Retinal pigment epithelial cell (primary cell): ENCODE data around the gene EGFR.

ENCODE experiments used
- DNase-seq: peaks from one replicate; pipeline ENCODE4 v3.0.0-alpha.2; 2010; ENCODE audit warnings: low read depth
- H3K4me3 ChIP-seq: 2 replicates; pipeline ENCODE4 v1.5.1; 2011; ENCODE audit warnings: mild to moderate bottlenecking, low read length, control low read depth, moderate library complexity
- TF ChIP-seq, protein P1 (sequence below): conservative IDR thresholded peaks from 2 replicates; pipeline ENCODE4 v1.5.1; 2011; ENCODE audit warnings: low read depth, low read length, control low read depth, inconsistent platforms

Gene EGFR

DNA sequence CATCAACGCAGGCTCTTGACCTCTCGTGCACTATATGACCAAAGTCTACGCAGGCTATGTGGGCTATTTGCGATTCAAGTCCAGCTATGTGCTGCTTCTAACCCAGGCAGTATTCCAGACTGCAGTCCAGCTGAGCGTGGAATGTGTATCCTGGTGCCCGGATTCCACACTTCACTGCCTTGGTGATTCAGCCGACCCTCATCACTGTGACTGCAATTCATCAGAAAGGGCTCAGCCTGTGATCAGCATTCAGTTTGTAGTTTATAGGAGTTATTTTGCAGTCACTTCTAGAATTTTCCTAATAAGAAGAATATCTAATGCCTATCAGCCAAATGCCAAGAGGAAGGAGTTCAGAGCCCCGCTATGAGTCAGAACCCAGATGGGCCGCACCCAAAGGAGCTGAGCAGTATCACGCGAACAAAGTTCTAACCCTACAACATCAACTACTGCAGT is 226.5 kb downstream of the EGFR start:
- TF ChIP-seq, protein P1, sequence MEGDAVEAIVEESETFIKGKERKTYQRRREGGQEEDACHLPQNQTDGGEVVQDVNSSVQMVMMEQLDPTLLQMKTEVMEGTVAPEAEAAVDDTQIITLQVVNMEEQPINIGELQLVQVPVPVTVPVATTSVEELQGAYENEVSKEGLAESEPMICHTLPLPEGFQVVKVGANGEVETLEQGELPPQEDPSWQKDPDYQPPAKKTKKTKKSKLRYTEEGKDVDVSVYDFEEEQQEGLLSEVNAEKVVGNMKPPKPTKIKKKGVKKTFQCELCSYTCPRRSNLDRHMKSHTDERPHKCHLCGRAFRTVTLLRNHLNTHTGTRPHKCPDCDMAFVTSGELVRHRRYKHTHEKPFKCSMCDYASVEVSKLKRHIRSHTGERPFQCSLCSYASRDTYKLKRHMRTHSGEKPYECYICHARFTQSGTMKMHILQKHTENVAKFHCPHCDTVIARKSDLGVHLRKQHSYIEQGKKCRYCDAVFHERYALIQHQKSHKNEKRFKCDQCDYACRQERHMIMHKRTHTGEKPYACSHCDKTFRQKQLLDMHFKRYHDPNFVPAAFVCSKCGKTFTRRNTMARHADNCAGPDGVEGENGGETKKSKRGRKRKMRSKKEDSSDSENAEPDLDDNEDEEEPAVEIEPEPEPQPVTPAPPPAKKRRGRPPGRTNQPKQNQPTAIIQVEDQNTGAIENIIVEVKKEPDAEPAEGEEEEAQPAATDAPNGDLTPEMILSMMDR: no peak
- DNase-seq: peak; percentile 90
- H3K4me3 ChIP-seq: no peak overlapping the region

DNA sequence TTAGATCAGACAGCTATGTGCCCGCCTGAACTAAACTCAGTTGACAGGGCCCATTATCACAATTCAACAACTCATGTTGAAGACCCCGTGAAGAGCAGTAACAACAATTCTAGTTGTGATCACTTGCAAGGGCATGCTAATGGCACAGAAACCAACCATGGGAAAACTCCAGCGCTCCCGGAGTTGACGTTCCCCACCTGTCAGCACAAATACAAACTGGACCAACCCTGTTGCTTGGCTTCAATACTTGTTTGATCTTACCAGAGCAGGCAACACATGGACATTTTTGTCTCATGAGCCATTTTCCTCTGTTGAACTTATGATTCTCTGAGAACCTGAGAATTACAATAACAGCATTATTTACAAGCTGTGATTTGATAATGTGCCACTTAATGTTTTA is 227.4 kb downstream of the EGFR start:
- TF ChIP-seq, protein P1: no peak
- DNase-seq: peak; percentile 62
- H3K4me3 ChIP-seq: no peak overlapping the region

DNA sequence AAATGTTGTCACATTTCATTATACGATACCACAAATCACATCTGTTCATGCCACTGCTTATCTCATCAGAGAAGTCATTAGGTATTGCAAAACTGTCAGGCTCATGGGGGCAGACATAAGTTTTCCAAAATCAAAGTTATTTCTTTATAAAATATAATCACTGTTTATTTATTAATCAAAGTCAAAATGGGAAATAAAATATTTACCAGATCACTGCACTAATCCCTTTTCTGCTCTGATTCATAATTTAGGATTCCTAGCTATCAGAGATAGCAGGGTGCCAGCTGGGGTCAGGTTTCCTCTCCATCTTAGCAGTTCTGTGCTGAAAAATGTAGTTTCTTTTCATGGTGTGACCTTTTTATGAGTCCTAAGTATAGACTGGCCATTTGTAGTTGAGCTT is 228.6 kb downstream of the EGFR start:
- no peak overlapping the region for H3K4me3 ChIP-seq
- DNase-seq: peak; percentile 42
- TF ChIP-seq, protein P1: no peak

DNA sequence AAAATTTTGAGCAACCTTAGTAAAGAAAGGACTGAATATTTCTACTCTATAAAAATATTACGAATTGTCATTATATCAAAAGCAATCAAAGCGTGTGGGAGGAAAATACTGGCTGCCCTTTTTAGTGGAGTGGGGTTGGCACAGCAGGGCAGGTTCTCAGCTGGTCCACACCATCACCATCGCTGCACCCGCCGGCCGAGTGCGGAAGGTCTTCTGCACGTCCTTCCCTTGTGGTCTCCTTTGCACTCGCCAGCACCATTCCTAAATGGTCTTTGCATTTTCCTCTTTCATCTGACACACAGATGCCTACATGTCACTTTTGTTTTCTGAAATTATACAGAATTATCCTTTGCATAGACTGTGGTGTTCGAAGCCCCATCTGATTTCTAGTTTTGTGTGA is 229.7 kb downstream of the EGFR start:
- TF ChIP-seq, protein P1: no peak
- no peak for DNase-seq
- H3K4me3 ChIP-seq: no peak overlapping the region

DNA sequence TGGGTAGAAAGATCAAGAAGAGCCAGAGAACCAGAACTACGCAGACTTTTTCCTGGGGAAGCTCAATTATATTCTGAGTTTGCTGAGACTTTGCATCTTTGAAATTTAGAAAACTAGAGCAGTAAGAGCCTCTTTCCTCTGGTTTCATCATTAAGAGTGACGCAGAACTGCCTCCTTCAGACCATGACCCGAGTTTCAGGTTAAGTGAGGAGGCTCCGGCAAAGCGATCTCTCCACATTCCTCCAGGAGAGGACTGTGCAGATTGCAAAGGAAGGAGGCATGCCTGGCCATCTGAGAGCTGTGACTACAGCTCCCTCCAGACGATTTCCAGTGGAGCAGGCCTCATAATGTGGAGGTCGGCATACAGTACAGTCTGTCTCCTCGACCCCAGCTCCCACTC is 230.5 kb downstream of the EGFR start:
- H3K4me3 ChIP-seq: no peak overlapping the region
- TF ChIP-seq, protein P1: no peak
- no peak for DNase-seq

DNA sequence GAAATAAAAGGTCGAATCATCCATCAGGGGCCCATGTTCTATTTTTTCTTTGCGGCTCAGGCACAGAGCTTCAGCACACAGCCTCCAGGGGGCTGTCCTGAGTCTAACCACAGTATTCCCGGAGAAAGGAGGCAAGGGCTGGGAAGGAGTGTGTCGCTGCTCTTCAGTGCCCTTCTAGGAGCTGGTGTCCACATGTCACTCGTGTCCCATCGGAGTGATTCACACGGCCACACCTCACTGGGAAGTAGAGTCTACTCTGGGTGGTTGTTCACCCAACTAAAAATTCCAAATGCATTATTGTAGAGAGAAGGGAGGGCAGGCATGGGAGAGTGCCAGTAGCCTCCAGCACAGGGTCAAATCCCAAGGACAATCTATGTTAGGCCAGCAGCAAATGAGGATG is 231.5 kb downstream of the EGFR start:
- DNase-seq: no peak
- TF ChIP-seq, protein P1: peak; percentile 65
- no peak overlapping the region for H3K4me3 ChIP-seq

DNA sequence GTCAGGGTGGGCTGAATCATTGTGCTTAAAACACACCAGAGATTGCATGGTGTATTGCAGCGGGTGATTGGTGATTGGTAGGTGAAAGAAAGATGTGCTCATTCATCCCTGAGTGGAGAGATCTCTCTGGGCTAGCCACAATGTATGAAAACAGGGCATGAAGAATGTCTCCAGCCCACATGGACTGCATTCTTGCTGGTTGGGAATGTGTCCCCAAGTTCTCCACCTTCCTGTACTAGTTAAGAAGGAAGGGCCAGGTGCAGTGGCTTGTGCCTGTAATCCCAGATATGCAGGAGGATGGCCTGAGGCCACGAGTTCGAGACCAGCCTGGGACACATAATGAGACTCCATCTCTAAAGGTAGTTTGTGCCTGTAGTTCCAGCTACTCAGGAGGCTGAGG is 232.5 kb downstream of the EGFR start:
- TF ChIP-seq, protein P1: no peak
- H3K4me3 ChIP-seq: no peak overlapping the region
- no peak for DNase-seq
